Activated naive CD4-positive, alpha-beta T cell (primary cell): ENCODE measurements around the gene MTHFD1L.
"Not testable (repeated sequence)": the region's sequence is repeated elsewhere in the genome, so short reads cannot be mapped to it uniquely, and the experiment has no call there.

Source experiments
- DNase-seq, 4 experiments: peaks; one replicate each; lab custom pipeline; 2025; lab: John Stamatoyannopoulos, UW

The MTHFD1L gene

DNA sequence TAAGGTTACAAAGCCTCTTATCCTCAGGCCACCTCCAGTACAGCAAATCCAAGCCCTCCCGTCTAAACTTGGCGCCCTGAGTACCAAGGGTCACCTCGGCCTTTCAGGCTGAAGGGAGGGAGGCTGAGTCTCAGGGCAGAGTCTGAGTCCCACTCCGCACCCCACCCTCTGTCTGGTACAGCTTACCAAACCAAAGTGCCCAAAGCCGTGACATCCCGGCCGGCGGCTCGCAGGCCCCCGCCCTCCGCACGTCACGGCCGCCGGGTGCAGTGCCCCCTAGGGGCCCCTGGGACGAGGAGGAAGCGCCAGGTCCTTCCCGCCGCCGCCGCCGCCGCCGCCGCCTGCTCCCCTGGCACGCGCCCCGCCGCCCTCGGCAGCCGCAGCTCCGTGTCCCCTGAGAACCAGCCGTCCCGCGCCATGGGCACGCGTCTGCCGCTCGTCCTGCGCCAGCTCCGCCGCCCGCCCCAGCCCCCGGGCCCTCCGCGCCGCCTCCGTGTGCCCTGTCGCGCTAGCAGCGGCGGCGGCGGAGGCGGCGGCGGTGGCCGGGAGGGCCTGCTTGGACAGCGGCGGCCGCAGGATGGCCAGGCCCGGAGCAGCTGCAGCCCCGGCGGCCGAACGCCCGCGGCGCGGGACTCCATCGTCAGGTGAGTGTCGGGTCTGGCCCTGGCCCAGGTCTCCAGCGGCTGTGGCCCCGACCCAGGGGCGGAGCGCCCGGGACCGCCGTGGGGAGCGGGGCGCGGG is at the start of gene MTHFD1L:
Gene MTHFD1L (plus strand): TSS at position 297 of the 741 bp plus-strand sequence. CDS start 121 bp downstream, at position 418.
- DNase-seq = peak; percentile 25 to 46 (median 38)

DNA sequence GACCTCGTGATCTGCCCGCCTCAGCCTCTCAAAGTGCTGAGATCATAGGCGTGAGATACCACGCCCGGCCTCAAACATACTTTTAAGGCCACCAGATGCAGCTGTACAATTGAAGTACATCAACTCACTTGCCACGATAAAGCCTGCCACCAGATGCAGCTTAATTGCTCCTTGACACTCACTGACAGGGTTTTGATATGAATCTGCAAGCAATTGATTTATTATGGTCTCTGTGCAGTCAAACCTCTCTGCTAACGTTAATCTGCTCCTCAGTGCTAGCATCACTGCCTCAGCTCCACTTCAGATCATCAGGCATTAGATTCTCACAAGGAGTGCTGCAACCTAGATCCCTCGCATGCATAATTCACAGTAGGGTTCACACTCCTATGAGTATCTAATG is 48.9 kb upstream of the MTHFD1L start:
- DNase-seq = not testable (repeated sequence)

DNA sequence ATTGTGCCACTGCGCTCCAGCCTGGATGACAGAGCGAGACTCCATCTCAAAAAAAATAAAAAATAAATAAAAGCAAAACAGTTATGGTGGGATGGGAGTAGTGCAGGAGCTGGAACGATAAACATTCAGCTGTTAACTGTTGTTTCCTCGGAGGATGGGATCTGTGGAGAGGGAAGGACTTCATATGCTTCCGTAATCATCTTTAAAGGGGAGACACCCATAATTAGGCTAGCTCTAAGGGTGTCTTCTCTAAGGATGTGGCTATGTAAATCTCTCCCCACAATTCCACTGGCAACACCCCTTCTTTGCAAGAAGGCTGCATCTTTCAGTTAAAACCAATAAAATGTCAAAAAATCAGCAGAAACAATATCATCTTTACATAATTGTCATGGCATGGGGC is 42.6 kb upstream of the MTHFD1L start:
- DNase-seq = no peak

GRCh38 chr6:150826788-150827187 is 38.7 kb upstream of the MTHFD1L start:
- no peak for DNase-seq

GRCh38 chr6:150828107-150828506 is 37.4 kb upstream of the MTHFD1L start:
- not testable (repeated sequence) for DNase-seq

- DNase-seq = no peak
Measured at GRCh38 chr6:150830439-150831165, 34.9 kb upstream of the MTHFD1L start.

GRCh38 chr6:150831577-150831976 is 33.9 kb upstream of the MTHFD1L start:
- DNase-seq = no peak

GRCh38 chr6:150835620-150836019 is 29.9 kb upstream of the MTHFD1L start:
- no peak for DNase-seq

DNA sequence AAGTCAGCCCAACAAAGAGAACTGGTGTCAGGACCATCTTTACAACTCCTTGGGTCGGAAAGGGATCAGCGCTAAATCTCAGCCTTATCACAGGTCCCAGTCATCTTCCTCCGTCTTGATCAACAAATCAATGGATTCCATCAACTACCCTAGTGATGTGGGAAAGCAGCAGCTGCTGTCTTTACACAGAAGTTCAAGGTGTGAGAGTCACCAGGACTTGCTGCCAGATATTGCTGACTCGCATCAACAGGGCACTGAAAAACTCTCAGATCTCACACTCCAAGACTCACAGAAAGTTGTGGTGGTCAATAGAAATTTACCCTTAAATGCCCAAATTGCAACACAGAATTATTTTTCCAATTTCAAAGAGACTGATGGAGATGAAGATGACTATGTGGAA is 25.3 kb upstream of the MTHFD1L start:
- DNase-seq = no peak

GRCh38 chr6:150841189-150841588 is 24.3 kb upstream of the MTHFD1L start:
- DNase-seq = no peak

- no peak for DNase-seq
Measured at GRCh38 chr6:150841697-150842096, 23.8 kb upstream of the MTHFD1L start.

DNA sequence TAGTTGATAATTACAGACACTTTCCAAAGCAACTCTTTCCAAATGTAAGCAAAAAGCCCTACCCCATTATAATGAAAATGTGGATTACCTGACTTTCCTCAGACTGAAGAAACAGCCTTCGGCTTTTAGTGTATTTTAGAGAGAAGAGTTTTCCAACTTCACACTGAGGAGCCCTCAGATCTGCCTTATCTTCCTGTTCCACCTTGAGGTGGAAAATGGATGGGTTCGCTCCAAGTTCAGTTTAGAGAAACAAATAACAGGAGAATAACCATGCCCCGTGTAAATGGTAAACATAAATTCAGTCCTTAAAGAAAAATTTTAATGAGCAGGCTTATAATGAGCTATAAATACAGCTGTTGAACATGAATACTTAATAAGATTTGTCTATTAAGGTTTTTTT is 21.1 kb upstream of the MTHFD1L start:
- DNase-seq = no peak

DNA sequence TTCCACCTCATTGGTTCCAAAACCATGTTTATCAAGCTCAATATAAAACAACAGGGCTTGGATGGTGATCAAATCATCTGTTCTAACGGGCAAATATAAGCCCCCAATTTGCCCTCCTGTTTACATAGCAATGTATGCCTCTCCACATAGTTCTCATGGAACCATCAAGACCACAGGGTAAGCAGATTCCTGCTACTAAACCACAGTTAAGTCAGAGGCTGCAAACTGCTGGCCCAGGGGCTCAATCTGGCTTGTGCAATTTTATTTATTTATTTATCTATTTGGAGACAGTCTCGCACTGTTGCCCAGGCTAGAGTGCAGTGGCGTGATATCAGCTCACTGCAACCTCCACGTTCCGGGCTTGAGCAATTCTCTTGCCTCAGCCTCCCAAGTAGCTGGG is 18.9 kb upstream of the MTHFD1L start:
- DNase-seq = no peak

- DNase-seq = no peak
Measured at GRCh38 chr6:150848400-150848799, 17.1 kb upstream of the MTHFD1L start.

DNA sequence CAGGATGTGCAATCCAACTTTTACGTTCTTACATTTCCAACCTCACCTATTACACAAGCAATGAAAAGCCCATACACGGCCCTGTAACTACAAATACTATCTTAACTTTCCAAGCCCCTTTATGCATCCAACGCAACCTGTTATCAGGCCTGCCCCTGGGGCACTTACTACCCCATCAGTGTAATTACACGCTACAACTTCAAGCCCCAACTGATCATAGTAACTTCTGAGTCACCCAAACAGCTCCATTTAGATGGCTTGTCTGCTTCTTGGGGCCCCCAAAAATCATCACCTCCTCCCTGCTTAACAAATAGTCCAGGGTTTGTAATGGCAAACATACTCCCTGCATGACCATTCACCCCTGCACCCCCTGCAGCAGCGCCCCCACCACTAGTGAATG is 11.1 kb upstream of the MTHFD1L start:
- not testable (repeated sequence) for DNase-seq

GRCh38 chr6:150855171-150855570 is 10.3 kb upstream of the MTHFD1L start:
- not testable (repeated sequence) for DNase-seq

DNA sequence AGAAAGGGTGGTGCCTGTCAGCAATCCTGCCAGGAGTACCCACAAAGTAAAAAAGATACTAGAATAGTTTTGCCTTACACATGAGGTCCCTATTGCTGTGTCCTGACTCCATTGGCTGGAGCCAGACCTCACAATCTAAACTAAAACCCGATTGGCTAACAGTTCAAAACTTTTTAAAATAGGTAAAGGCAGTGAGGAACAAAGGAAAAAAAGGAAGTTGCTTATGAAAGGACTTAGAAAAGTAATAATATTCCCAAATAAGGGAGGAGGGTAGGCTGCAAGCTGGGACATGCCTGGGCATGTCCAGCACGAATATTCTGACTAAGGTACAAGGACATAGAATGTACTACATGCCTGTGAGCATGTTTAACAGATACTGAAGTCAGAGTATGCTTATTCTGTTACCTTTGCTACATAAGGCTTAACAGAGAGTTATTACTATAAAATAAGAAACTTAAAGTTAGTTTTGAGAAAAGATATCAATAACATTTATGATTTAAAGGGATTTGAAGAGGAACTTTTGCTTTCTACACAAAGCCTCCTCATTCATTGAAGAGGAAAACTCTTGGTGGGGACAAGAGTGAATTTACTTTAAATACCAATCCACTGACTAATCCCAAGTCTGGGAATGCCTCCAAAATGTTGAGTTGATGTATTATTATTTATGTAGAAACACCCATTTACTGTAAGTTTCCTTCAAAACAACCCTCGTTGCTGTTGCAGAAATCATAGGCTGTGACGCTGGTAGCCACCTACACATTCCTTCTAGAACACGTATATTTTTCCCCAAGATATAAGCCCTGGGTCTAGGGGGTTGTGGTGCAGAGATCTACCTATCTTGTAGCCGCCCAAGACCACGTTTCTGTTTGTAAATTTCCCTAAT is 8.2 kb upstream of the MTHFD1L start:
- DNase-seq = no peak

DNA sequence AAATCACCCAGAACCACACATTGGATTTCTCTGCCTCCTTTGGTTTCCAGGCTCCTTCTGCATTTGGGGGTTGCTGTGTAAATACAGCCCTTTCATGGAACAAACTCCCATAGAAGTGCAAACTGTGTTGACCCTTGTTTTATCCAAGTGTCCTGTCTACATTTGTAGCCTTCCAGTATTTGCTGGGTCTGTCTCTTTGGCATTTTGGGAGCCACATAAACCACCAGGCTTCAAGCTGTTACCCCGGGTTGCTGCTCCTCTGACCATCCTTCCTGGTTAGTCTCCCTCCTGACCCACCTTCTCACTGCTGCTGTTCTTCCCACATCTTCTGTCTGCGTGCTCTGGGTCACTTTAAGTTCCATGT is 7.6 kb upstream of the MTHFD1L start:
- no peak for DNase-seq

DNA sequence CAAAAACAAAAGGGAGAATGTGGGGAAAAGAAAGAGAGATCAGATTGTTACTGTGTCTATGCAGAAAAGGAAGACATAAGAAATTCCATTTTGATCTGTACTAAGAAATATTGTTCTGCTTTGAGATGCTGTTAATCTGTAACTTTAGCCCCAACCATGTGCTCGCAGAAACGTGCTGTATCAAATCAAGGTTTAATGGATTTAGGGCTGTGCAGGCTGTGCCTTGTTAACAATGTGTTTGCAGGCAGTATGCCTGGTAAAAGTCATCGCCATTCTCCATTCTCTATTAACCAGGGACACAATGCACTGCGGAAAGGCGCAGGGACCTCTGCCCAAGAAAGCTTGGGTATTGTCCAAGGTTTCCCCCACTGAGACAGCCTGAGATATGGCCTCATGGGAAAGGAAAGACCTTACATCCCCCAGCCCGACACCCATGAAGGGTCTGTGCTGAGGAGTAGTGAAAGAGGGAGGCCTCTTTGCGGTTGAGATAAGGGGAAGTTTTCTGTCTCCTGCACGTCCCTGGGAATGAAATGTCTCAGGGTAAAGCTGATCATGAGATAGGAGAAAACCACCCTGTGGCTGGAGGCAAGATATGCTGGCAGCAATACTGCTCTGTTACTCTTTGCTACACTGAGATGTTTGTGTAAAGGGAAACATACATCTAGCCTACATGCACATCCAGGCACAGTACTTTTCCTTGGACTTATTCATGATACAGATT is 3.9 kb upstream of the MTHFD1L start:
- not testable (repeated sequence) for DNase-seq

DNA sequence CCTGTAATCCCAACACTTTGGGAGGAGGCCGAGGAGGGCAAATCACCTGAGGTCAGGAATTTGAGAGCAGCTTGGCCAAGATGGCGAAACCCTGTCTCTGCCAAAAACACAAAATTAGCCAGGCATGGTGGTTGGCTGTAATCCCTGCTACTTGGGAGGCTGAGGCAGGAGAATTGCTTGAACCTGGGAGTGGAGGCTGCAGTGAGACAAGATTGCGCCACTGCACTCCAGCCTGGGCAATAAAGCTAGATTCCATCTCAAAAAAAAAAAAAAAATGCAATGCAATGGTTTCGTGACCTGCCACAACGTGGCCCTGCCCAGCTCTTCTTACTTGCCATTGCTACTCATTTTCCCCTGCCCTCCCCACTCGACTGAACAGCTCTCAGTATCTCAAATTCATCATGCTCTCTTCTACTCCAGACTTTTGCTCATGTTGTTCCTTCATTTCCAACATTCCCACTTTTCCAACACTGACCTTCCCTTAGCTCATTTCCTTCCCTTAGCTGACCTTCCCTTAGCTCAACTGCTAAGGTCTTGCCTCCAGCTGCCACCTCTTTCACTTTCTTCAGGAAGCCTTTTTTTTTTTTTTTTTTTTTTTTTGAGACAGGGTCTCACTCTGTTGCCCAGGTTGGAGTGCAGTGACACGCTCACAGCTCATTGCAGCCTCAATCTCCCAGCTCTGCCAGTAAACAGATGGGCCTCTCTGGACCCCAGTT is 2.1 kb upstream of the MTHFD1L start:
- no peak for DNase-seq

- no peak for DNase-seq
Measured at GRCh38 chr6:150865043-150865405, 478 bp upstream of the MTHFD1L start.
